Measurements from ENCODE around the gene RFC2. TPM values are rescaled to one million over a fixed set of nuclear protein-coding genes. Genes with fewer than 3 reads are reported as not detected.

RFC2 gene
- total and polyA plus RNA-seq, 8 donors, result 17.0 to 48.1 (median 37.7) TPM

DNA sequence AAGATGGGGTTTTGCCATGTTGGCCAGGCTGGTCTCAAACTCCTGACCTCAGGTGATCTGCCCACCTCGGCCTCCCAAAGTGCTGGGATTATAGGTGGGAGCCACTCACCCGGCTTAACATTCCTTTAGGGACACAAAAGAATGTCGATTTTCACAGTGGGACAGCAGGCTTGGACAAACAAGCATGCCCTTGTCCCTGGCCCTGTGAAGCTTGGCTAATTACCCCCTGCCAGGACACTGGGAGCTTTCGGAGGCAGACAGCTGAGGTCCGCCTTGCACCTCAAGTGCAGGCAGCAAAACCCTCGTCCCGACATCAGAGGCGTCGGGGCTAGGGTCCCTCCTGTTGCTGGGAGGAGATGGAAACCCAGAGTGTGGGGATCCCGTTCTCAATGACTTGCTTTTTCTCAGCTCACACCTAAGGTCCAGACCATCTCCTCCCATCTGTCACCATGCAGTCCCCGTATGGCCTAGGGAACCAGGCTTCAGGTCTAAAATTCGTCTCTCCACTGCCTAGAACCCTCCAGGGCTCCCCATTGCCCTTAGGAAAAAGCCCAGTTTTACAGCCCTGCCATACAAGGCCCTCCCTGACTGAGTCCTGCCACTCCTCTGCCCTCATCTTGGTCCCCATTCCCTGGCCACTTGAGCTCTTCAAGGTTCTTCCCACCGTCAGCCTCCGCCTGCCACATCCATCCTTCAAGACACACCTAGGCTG, 28.7 kb upstream of the RFC2 start:
- peaks cover 0 to 5% of the 10 kb centered on the region in 2 donors for H3K27me3 ChIP-seq
- intact Hi-C loops (cut with DNase I), result no loop called here
- no peak for TF ChIP-seq CTCF (IDR thresholded peaks at IDR 0.05)
- no peak overlapping the region for H3K27ac ChIP-seq
- H3K4me1 ChIP-seq, result peaks cover 0 to 16% of the 10 kb centered on the region in 2 donors
- no peaks in the 10 kb centered on the region for H3K9me3 ChIP-seq
- no peak for ATAC-seq
- no peaks in the 10 kb centered on the region for H3K36me3 ChIP-seq
- no peak for DNase-seq
- no peak overlapping the region for H3K4me3 ChIP-seq

GRCh38 chr7:74280985-74281384, 26.8 kb upstream of the RFC2 start:
- Histone ChIP-seq H3K36me3 (no peaks in the 10 kb centered on the region), H3K4me3 (no peak overlapping the region), H3K27ac (no peak overlapping the region), H3K27me3 (no peaks in the 10 kb centered on the region), H3K9me3 (no peaks in the 10 kb centered on the region), H3K4me1 (peaks cover 0 to 16% of the 10 kb centered on the region in 2 donors)
- no peak for TF ChIP-seq CTCF (IDR thresholded peaks at IDR 0.05)
- intact Hi-C loops (cut with DNase I), result no loop called here
- ATAC-seq, result no peak
- no peak for DNase-seq

GRCh38 chr7:74277636-74278035, 23.4 kb upstream of the RFC2 start:
- no peak for ATAC-seq
- DNase-seq, result no peak

GRCh38 chr7:74275401-74275881, 21.2 kb upstream of the RFC2 start:
- DNase-seq (no peak), ATAC-seq (no peak)
- no peaks in the 10 kb centered on the region for H3K27me3 ChIP-seq
- H3K36me3 ChIP-seq, result no peaks in the 10 kb centered on the region
- H3K9me3 ChIP-seq, result no peaks in the 10 kb centered on the region
- H3K4me3 ChIP-seq, result no peak overlapping the region
- intact Hi-C loops (cut with DNase I), result no loop called here
- H3K27ac ChIP-seq, result no peak overlapping the region
- peak in 1 of 2 donors; percentile 15 for TF ChIP-seq CTCF (IDR thresholded peaks at IDR 0.05)
- H3K4me1 ChIP-seq, result peaks cover 0 to 44% of the 10 kb centered on the region in 2 donors

More at GRCh38 chr7:74277636-74278035, 23.4 kb upstream of the RFC2 start:
- TF ChIP-seq CTCF (IDR thresholded peaks at IDR 0.05), result no peak
- intact Hi-C loops (cut with DNase I), result no loop called here
- no peak overlapping the region for H3K27ac ChIP-seq
- no peaks in the 10 kb centered on the region for H3K9me3 ChIP-seq
- H3K36me3 ChIP-seq, result no peaks in the 10 kb centered on the region
- H3K4me3 ChIP-seq, result no peak overlapping the region
- peaks cover 0 to 26% of the 10 kb centered on the region in 2 donors for H3K4me1 ChIP-seq
- no peaks in the 10 kb centered on the region for H3K27me3 ChIP-seq

DNA sequence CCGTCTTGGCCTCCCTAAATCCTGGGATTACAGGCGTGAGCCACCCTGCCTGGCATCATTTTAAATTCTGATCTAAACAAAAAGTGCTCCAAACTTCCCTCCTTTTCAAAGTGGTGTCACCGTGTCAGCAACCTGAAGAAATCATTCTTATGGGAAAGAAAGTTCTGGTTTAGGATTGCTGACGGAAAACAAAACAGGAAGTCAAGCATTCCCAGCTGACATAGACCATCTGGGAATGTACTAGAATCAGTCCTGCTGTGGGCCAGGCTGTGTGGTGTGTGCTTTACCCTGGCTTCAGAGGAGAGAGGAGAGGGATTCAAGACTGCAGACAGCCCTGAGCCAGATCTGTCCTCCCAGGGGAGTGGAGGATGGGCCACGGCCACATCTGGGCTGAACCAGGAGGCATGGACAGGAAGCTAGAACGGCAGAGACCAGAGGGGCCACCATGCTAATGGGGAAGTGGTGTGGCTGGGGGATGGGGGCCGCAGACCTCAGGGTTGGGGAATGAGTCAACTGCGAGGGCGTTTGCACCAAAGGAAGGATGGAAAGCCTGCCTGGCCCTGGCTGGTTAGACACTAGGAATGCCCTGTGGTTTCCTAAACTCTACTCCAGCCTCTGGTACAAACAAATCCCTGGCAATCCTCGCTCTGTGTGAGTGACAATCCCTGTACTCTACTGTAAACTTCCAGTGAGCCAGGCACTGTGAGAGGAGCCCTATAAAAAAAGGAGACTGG, 18.3 kb upstream of the RFC2 start:
- Histone ChIP-seq H3K4me3 (no peak overlapping the region), H3K27ac (peak overlapping the region; percentile 75 to 88), H3K27me3 (no peaks in the 10 kb centered on the region), H3K9me3 (no peaks in the 10 kb centered on the region), H3K36me3 (no peaks in the 10 kb centered on the region), H3K4me1 (peaks cover 0 to 40% of the 10 kb centered on the region in 2 donors)
- DNase-seq (peak; percentile 70 to 89 (median 85)), ATAC-seq (peak; percentile 82)
- intact Hi-C loops (cut with DNase I), result no loop called here
- no peak for TF ChIP-seq CTCF (IDR thresholded peaks at IDR 0.05)

Measured in left lung (tissue), 10 donors.